Liver (tissue), 9 donors: Measurements from ENCODE around the gene GIMAP8. TPM values are rescaled to one million over a fixed set of nuclear protein-coding genes. Genes with fewer than 3 reads are reported as not detected.
A peak's percentile ranks its signal among the peaks of the same experiment; 100 is the strongest.
"Not testable (repeated sequence)": the region's sequence is repeated elsewhere in the genome, so short reads cannot be mapped to it uniquely, and the experiment has no call there.

ENCODE experiments used
- DNase-seq: peaks from one replicate; pipeline ENCODE4 v3.0.0-alpha.2; 2017; ENCODE audit warnings: low spot score
- H3K27ac ChIP-seq, 2 donors: one replicate each; pipeline ENCODE4 v1.7.0; 2013; ENCODE audit warnings: inconsistent platforms in 2 of 2, low read length in 2 of 2, control low read depth in 1 of 2, low read depth in 1 of 2, mild to moderate bottlenecking in 1 of 2
- H3K27me3 ChIP-seq, 4 donors: one replicate each; pipeline versions ENCODE4 v1.6.1 to v1.7.0; 2013; ENCODE audit warnings: low read length in 3 of 4, inconsistent platforms in 1 of 4, mild to moderate bottlenecking in 1 of 4, moderate library complexity in 1 of 4; ENCODE audit not compliant: control insufficient read depth in 4 of 4, insufficient read depth in 4 of 4
- H3K36me3 ChIP-seq, 4 donors: one replicate each; pipeline versions ENCODE4 v1.6.1 to v1.7.0; 2013; ENCODE audit warnings: low read length in 3 of 4, mild to moderate bottlenecking in 3 of 4, low read depth in 1 of 4, moderate library complexity in 1 of 4; ENCODE audit not compliant: control insufficient read depth in 4 of 4, insufficient read depth in 3 of 4
- H3K4me1 ChIP-seq, 4 donors: one replicate each; pipeline versions ENCODE4 v1.6.1 to v1.7.0; 2013; ENCODE audit warnings: low read length in 3 of 4, mild to moderate bottlenecking in 3 of 4, moderate library complexity in 1 of 4; ENCODE audit not compliant: control insufficient read depth in 4 of 4, insufficient read depth in 4 of 4
- H3K4me3 ChIP-seq, 3 donors: one replicate each; pipeline versions ENCODE4 v1.6.1 to v1.7.0; 2013; ENCODE audit warnings: low read length in 3 of 3, control low read depth in 1 of 3, low read depth in 1 of 3, mild to moderate bottlenecking in 1 of 3
- H3K9ac ChIP-seq, 2 donors: one replicate each; pipeline ENCODE4 v1.7.0; 2013; ENCODE audit warnings: low read length in 2 of 2, mild to moderate bottlenecking in 2 of 2, moderate library complexity in 2 of 2, control low read depth in 1 of 2, low read depth in 1 of 2
- H3K9me3 ChIP-seq, 4 donors: one replicate each; pipeline versions ENCODE4 v1.6.1 to v1.7.0; 2013; ENCODE audit warnings: low read length in 3 of 4; ENCODE audit not compliant: control insufficient read depth in 4 of 4
- EGR1 ChIP-seq, 2 donors: IDR thresholded peaks; 2 replicates each; pipeline ENCODE4 v1.6.1; 2016 to 2018; ENCODE audit warnings: antibody characterized with exemption in 2 of 2, low read depth in 2 of 2
- FOXA1 ChIP-seq: IDR thresholded peaks from 2 replicates; pipeline ENCODE4 v1.6.1; 2016; ENCODE audit warnings: antibody characterized with exemption
- FOXA2 ChIP-seq: IDR thresholded peaks from 2 replicates; pipeline ENCODE4 v1.6.1; 2016; ENCODE audit warnings: antibody characterized with exemption
- GABPA ChIP-seq, 2 donors: IDR thresholded peaks in 1 of 2; conservative IDR thresholded peaks in 1 of 2; 2 replicates each; pipeline ENCODE4 v1.6.1; 2016; ENCODE audit warnings: antibody characterized with exemption in 2 of 2, mild to moderate bottlenecking in 1 of 2, moderate library complexity in 1 of 2
- HNF4A ChIP-seq, 2 donors: conservative IDR thresholded peaks; 2 replicates each; pipeline ENCODE4 v1.6.1; 2016; ENCODE audit warnings: antibody characterized with exemption in 2 of 2, mild to moderate bottlenecking in 2 of 2
- HNF4G ChIP-seq: IDR thresholded peaks from 2 replicates; pipeline ENCODE4 v1.6.1; 2016; ENCODE audit warnings: antibody characterized with exemption
- JUND ChIP-seq, 2 donors: IDR thresholded peaks; 2 replicates each; pipeline ENCODE4 v1.6.1; 2016; ENCODE audit warnings: antibody characterized with exemption in 2 of 2
- NR2F2 ChIP-seq: IDR thresholded peaks from 2 replicates; pipeline ENCODE4 v1.6.1; 2016; ENCODE audit warnings: antibody characterized with exemption
- RAD21 ChIP-seq, 2 donors: IDR thresholded peaks; 2 replicates each; pipeline ENCODE4 v1.6.1; 2016; ENCODE audit warnings: antibody characterized with exemption in 2 of 2, mild to moderate bottlenecking in 2 of 2
- RXRA ChIP-seq, 2 donors: IDR thresholded peaks; 2 replicates each; pipeline ENCODE4 v1.6.1; 2017 to 2018; ENCODE audit warnings: antibody characterized with exemption in 2 of 2, mild to moderate bottlenecking in 1 of 2
- SP1 ChIP-seq: IDR thresholded peaks from 2 replicates; pipeline ENCODE4 v1.6.1; 2018; ENCODE audit warnings: antibody characterized with exemption, mild to moderate bottlenecking
- TAF1 ChIP-seq: conservative IDR thresholded peaks from 2 replicates; pipeline ENCODE4 v1.6.1; 2016; ENCODE audit warnings: antibody characterized with exemption, mild to moderate bottlenecking
- YY1 ChIP-seq: IDR thresholded peaks from 2 replicates; pipeline ENCODE4 v1.6.1; 2016; ENCODE audit warnings: antibody characterized with exemption, mild to moderate bottlenecking
- WGBS: extraction: QIAGEN DNeasy Blood & Tissue Kit; methylation state at CpG from one replicate; pipeline ENCODE4 v1.1.7; 2013; 5-methylcytosine and 5-hydroxymethylcytosine counted together
- polyA plus RNA-seq, 2 donors: library from polyadenylated mRNA; stranded (reverse) in 1 of 2; unstranded in 1 of 2; fragments of 200-250 nt in 1 of 2; fragments of >200 nt in 1 of 2; fragmentation: Nextera tagmentation in 1 of 2; extraction: Ambion mirVana in 1 of 2; gene quantifications; one replicate each; pipeline versions ENCODE4 v1.2.1 to v1.2.3, GENCODE V29; 2013 to 2015
- total RNA-seq, 2 donors: library from RNA; depleted of rRNA; stranded (reverse); fragments of >200 nt; gene quantifications; one replicate each; pipeline ENCODE4 v1.2.3, GENCODE V29; 2014
- TF ChIP-seq, protein P1 (sequence below): IDR thresholded peaks from 2 replicates; pipeline ENCODE4 v1.6.1; 2016; ENCODE audit warnings: antibody characterized with exemption
- TF ChIP-seq, protein P2 (sequence below): IDR thresholded peaks from 2 replicates; pipeline ENCODE4 v1.6.1; 2016; ENCODE audit warnings: antibody characterized with exemption
- TF ChIP-seq, protein P3 (sequence below): IDR thresholded peaks from 2 replicates; pipeline ENCODE4 v1.6.1; 2016; ENCODE audit warnings: antibody characterized with exemption
- TF ChIP-seq, protein P4 (sequence below): fragments of 150-350 bp; IDR thresholded peaks from 2 replicates; pipeline ENCODE4 v1.5.1; 2017; ENCODE audit warnings: improper control_type of control experiment, low read depth, low read length; ENCODE audit not compliant: missing input control
- TF ChIP-seq, protein P5 (sequence below): IDR thresholded peaks from 2 replicates; pipeline ENCODE4 v1.6.1; 2016; ENCODE audit warnings: antibody characterized with exemption, mild to moderate bottlenecking
- donor health status: healthy.
- donor health status: healthy.
- donor health status: healthy.
- donor health status: healthy.
- donor health status: healthy.

Gene GIMAP8
- total and polyA plus RNA-seq, 4 donors: 1.6 to 9.4 (median 7.6) TPM

DNA sequence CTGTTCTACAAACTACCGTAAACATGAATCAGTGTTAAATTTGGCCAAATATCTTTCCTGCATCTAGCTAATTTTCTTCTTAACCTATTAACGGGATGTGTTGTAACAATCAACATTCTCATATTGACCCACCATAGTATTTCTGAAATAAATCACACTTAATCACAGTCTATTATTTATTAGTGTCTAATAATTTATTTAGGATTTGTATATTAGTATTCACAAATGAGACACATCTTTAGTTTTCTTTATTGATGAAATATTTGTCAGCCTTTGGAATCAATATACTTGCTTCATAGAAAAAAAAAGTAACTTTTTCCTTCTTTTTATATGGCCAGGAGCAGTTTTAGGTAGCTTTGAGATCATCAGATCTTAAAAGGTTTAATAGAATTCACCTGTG, 68.9 kb downstream of the GIMAP8 start:
- no peaks in the 10 kb centered on the region for H3K27me3 ChIP-seq
- H3K4me3 ChIP-seq: no peak overlapping the region
- no peak overlapping the region for H3K27ac ChIP-seq
- DNase-seq: no peak
- no peaks in the 10 kb centered on the region for H3K4me1 ChIP-seq
- TF ChIP-seq, protein P1, sequence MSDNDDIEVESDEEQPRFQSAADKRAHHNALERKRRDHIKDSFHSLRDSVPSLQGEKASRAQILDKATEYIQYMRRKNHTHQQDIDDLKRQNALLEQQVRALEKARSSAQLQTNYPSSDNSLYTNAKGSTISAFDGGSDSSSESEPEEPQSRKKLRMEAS: no peak
- TF ChIP-seq, protein P2, sequence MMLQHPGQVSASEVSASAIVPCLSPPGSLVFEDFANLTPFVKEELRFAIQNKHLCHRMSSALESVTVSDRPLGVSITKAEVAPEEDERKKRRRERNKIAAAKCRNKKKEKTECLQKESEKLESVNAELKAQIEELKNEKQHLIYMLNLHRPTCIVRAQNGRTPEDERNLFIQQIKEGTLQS: no peak
- TF ChIP-seq TAF1 (no peak), SP1 (no peak), HNF4G (no peak), HNF4A (conservative IDR thresholded peaks at IDR 0.05) (no peak), JUND (IDR thresholded peaks at IDR 0.05) (no peak), EGR1 (IDR thresholded peaks at IDR 0.05; ENCODE audit: low read depth in 2 of 2) (no peak), FOXA2 (no peak), GABPA (IDR thresholded peaks at IDR 0.05 in 1 of 2, conservative IDR thresholded peaks at IDR 0.05 in 1 of 2) (no peak), YY1 (no peak)
- TF ChIP-seq, protein P3, sequence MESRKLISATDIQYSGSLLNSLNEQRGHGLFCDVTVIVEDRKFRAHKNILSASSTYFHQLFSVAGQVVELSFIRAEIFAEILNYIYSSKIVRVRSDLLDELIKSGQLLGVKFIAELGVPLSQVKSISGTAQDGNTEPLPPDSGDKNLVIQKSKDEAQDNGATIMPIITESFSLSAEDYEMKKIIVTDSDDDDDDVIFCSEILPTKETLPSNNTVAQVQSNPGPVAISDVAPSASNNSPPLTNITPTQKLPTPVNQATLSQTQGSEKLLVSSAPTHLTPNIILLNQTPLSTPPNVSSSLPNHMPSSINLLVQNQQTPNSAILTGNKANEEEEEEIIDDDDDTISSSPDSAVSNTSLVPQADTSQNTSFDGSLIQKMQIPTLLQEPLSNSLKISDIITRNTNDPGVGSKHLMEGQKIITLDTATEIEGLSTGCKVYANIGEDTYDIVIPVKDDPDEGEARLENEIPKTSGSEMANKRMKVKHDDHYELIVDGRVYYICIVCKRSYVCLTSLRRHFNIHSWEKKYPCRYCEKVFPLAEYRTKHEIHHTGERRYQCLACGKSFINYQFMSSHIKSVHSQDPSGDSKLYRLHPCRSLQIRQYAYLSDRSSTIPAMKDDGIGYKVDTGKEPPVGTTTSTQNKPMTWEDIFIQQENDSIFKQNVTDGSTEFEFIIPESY: no peak
- WGBS: 72% methylated on average over 2 of the region's 2 CpGs
- peaks cover 0 to 3% (median 0%) of the 10 kb centered on the region in 4 donors for H3K36me3 ChIP-seq
- no peaks in the 10 kb centered on the region for H3K9me3 ChIP-seq
- peak overlapping the region in 1 of 2 donors; percentile 59 for H3K9ac ChIP-seq

DNA sequence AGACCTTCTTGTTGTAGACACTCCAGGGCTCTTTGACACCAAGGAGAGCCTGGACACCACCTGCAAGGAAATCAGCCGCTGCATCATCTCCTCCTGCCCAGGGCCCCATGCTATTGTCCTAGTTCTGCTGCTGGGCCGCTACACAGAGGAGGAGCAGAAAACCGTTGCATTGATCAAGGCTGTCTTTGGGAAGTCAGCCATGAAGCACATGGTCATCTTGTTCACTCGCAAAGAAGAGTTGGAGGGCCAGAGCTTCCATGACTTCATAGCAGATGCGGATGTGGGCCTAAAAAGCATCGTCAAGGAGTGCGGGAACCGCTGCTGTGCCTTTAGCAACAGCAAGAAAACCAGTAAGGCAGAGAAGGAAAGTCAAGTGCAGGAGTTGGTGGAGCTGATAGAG, 69.7 kb downstream of the GIMAP8 start:
- DNase-seq: no peak
- Histone ChIP-seq H3K9me3 (no peaks in the 10 kb centered on the region), H3K9ac (no peak overlapping the region), H3K4me3 (peak overlapping the region in 1 of 3 donors; percentile 22), H3K27me3 (no peaks in the 10 kb centered on the region), H3K27ac (no peak overlapping the region), H3K4me1 (no peaks in the 10 kb centered on the region), H3K36me3 (peaks cover 0 to 3% (median 0%) of the 10 kb centered on the region in 4 donors)
- 86% methylated on average over 8 of the region's 8 CpGs for WGBS
- TF ChIP-seq EGR1 (IDR thresholded peaks at IDR 0.05; ENCODE audit: low read depth in 2 of 2): no peak
- TF ChIP-seq, protein P1: no peak
- TF ChIP-seq GABPA (IDR thresholded peaks at IDR 0.05 in 1 of 2, conservative IDR thresholded peaks at IDR 0.05 in 1 of 2): no peak
- TF ChIP-seq, protein P4, sequence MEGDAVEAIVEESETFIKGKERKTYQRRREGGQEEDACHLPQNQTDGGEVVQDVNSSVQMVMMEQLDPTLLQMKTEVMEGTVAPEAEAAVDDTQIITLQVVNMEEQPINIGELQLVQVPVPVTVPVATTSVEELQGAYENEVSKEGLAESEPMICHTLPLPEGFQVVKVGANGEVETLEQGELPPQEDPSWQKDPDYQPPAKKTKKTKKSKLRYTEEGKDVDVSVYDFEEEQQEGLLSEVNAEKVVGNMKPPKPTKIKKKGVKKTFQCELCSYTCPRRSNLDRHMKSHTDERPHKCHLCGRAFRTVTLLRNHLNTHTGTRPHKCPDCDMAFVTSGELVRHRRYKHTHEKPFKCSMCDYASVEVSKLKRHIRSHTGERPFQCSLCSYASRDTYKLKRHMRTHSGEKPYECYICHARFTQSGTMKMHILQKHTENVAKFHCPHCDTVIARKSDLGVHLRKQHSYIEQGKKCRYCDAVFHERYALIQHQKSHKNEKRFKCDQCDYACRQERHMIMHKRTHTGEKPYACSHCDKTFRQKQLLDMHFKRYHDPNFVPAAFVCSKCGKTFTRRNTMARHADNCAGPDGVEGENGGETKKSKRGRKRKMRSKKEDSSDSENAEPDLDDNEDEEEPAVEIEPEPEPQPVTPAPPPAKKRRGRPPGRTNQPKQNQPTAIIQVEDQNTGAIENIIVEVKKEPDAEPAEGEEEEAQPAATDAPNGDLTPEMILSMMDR: no peak
- TF ChIP-seq RAD21 (IDR thresholded peaks at IDR 0.05): no peak
- TF ChIP-seq, protein P5, sequence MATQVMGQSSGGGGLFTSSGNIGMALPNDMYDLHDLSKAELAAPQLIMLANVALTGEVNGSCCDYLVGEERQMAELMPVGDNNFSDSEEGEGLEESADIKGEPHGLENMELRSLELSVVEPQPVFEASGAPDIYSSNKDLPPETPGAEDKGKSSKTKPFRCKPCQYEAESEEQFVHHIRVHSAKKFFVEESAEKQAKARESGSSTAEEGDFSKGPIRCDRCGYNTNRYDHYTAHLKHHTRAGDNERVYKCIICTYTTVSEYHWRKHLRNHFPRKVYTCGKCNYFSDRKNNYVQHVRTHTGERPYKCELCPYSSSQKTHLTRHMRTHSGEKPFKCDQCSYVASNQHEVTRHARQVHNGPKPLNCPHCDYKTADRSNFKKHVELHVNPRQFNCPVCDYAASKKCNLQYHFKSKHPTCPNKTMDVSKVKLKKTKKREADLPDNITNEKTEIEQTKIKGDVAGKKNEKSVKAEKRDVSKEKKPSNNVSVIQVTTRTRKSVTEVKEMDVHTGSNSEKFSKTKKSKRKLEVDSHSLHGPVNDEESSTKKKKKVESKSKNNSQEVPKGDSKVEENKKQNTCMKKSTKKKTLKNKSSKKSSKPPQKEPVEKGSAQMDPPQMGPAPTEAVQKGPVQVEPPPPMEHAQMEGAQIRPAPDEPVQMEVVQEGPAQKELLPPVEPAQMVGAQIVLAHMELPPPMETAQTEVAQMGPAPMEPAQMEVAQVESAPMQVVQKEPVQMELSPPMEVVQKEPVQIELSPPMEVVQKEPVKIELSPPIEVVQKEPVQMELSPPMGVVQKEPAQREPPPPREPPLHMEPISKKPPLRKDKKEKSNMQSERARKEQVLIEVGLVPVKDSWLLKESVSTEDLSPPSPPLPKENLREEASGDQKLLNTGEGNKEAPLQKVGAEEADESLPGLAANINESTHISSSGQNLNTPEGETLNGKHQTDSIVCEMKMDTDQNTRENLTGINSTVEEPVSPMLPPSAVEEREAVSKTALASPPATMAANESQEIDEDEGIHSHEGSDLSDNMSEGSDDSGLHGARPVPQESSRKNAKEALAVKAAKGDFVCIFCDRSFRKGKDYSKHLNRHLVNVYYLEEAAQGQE: no peak
- TF ChIP-seq TAF1: no peak
- TF ChIP-seq JUND (IDR thresholded peaks at IDR 0.05): no peak
- TF ChIP-seq HNF4G: no peak
- TF ChIP-seq FOXA1: no peak
- TF ChIP-seq RXRA (IDR thresholded peaks at IDR 0.05): no peak
- TF ChIP-seq, protein P2: no peak
- TF ChIP-seq YY1: no peak
- TF ChIP-seq, protein P3: no peak
- TF ChIP-seq NR2F2: no peak
- TF ChIP-seq SP1: no peak

DNA sequence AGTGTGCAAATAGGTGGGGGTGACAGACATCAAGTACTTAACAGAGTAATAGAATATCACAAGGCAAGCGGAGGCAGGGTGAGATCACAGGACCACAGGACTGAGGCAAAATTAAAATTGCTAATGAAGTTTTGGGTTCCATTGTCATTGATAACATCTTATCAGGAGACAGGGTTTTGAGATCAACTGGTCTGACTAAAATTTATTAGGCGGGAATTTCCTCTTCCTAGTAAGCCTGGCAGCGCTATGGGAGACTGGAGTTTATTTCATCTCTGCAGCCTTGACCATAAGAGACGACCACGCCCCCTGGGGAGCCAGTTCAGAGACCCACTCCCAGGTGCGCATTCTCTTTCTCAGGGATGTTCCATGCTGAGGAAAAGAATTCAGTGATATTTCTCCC, 72.5 kb downstream of the GIMAP8 start:
- H3K9ac ChIP-seq, H3K27ac ChIP-seq, H3K9me3 ChIP-seq, H3K4me1 ChIP-seq, DNase-seq, H3K4me3 ChIP-seq, H3K36me3 ChIP-seq, H3K27me3 ChIP-seq: not testable (repeated sequence)
- WGBS: 75% methylated on average over 6 of the region's 6 CpGs
